Measurements from ENCODE around the gene THRA. TPM values are rescaled to one million over a fixed set of nuclear protein-coding genes. Genes with fewer than 3 reads are reported as not detected.
"Not testable (repeated sequence)": the region's sequence is repeated elsewhere in the genome, so short reads cannot be mapped to it uniquely, and the experiment has no call there.

The THRA gene
- total RNA-seq, 1 donor from 2014 or later = 78.3 TPM

GRCh38 chr17:40135817-40136216 lies 73.1 kb downstream of the THRA start:
- DNase-seq = no peak
- Histone ChIP-seq H3K36me3 (peaks cover 70% of the 10 kb centered on the region), H3K9me3 (replicated peaks) (no peaks in the 10 kb centered on the region), H3K4me3 (no peak overlapping the region), H3K27me3 (ENCODE audit: low read depth) (no peaks in the 10 kb centered on the region), H3K4me1 (peaks cover 16% of the 10 kb centered on the region), H3K27ac (replicated peaks) (no peak overlapping the region)
- intact Hi-C loops (cut with micrococcal nuclease) = no loop called here
- TF ChIP-seq CTCF (IDR thresholded peaks at IDR 0.05; ENCODE audit: borderline replicate concordance) = no peak

- intact Hi-C loops (cut with micrococcal nuclease) = no loop called here
- Histone ChIP-seq H3K4me1 (peaks cover 43% of the 10 kb centered on the region), H3K9me3 (replicated peaks) (no peaks in the 10 kb centered on the region), H3K4me3 (peak overlapping the region; percentile 81), H3K27ac (replicated peaks) (peak overlapping the region; percentile 98), H3K36me3 (peaks cover 60% of the 10 kb centered on the region), H3K27me3 (ENCODE audit: low read depth) (no peaks in the 10 kb centered on the region)
- TF ChIP-seq CTCF (IDR thresholded peaks at IDR 0.05; ENCODE audit: borderline replicate concordance) = no peak
- DNase-seq = no peak
Observed at GRCh38 chr17:40139566-40140058, 76.8 kb downstream of the THRA start.

GRCh38 chr17:40143166-40143565 lies 80.4 kb downstream of the THRA start:
- intact Hi-C loops (cut with micrococcal nuclease) = not testable (repeated sequence)
- H3K36me3 ChIP-seq = peaks cover 63% of the 10 kb centered on the region
- peaks cover 64% of the 10 kb centered on the region for H3K4me1 ChIP-seq

More at GRCh38 chr17:40143166-40143565, 80.4 kb downstream of the THRA start:
- not testable (repeated sequence) for H3K27me3 ChIP-seq (ENCODE audit: low read depth); H3K4me3 ChIP-seq; H3K9me3 ChIP-seq (replicated peaks); H3K27ac ChIP-seq (replicated peaks); DNase-seq

Small RNA genes lying within 50 kb of the gene (microRNA-seq; reads per million reads assigned to microRNA genes)
- not detected for gene MIR6884

Other genes starting within 250 kb of the THRA start
- 0.16 TPM for gene IKZF3, start 198.7 kb upstream of the THRA start, total RNA-seq
- gene ZPBP2, start 194.8 kb upstream of the THRA start, total RNA-seq = not detected
- 2.8 TPM for gene GSDMB, start 144.3 kb upstream of the THRA start, total RNA-seq
- 44.7 TPM for gene ORMDL3, start 135.4 kb upstream of the THRA start, total RNA-seq
- gene LRRC3C, start 135.2 kb upstream of the THRA start, total RNA-seq = not detected
- 0.66 TPM for gene GSDMA, start 100.0 kb upstream of the THRA start, total RNA-seq
- 86.7 TPM for gene PSMD3, start 82.2 kb upstream of the THRA start, total RNA-seq
- not detected for gene CSF3, start 47.5 kb upstream of the THRA start, total RNA-seq
- 58.2 TPM for gene MED24, start 8.6 kb upstream of the THRA start, total RNA-seq
- gene NR1D1, start 37.6 kb downstream of the THRA start, total RNA-seq = 19.1 TPM
- 39.8 TPM for gene MSL1, start 59.0 kb downstream of the THRA start, total RNA-seq
- 44.0 TPM for gene CASC3, start 77.6 kb downstream of the THRA start, total RNA-seq
- 3.7 TPM for gene RAPGEFL1, start 114.5 kb downstream of the THRA start, total RNA-seq
- 12.5 TPM for gene WIPF2, start 156.3 kb downstream of the THRA start, total RNA-seq
- 0.55 TPM for gene CDC6, start 224.9 kb downstream of the THRA start, total RNA-seq
- gene RARA, start 246.2 kb downstream of the THRA start, total RNA-seq = 17.1 TPM

All from left ventricle myocardium inferior (tissue), 1 donor.